HG03159 (cell line): Measurements from ENCODE around the gene BMP5.

Source experiments
- ATAC-seq: cut with Tn5 transposase; IDR thresholded peaks from one replicate; pipeline ENCODE4 v1.9.1; 2021; ENCODE audit warnings: mild to moderate bottlenecking, moderate library complexity; ENCODE audit not compliant: unreplicated experiment

BMP5 gene

GRCh38 chr6:55874316-55874715 lies 1.1 kb downstream of the BMP5 start:
- no peak for ATAC-seq

- no peak for ATAC-seq
These were observed 2.5 kb downstream of the BMP5 start for GRCh38 chr6:55872866-55873265.

GRCh38 chr6:55870181-55870813 lies 5.1 kb downstream of the BMP5 start:
- no peak for ATAC-seq

- ATAC-seq = no peak
These were observed 5.7 kb downstream of the BMP5 start for GRCh38 chr6:55869674-55870073.

GRCh38 chr6:55868771-55869479 lies 6.5 kb downstream of the BMP5 start:
- ATAC-seq = peak; percentile 96

GRCh38 chr6:55868176-55868575 lies 7.2 kb downstream of the BMP5 start:
- no peak for ATAC-seq

GRCh38 chr6:55866128-55866527 lies 9.3 kb downstream of the BMP5 start:
- no peak for ATAC-seq

- no peak for ATAC-seq
These were observed 22.1 kb downstream of the BMP5 start for GRCh38 chr6:55853008-55854001.

- ATAC-seq = no peak
These were observed 34.0 kb downstream of the BMP5 start for GRCh38 chr6:55841341-55841740.

GRCh38 chr6:55839080-55839479 lies 36.3 kb downstream of the BMP5 start:
- no peak for ATAC-seq

- no peak for ATAC-seq
These were observed 38.4 kb downstream of the BMP5 start for GRCh38 chr6:55836945-55837344.

- no peak for ATAC-seq
These were observed 38.9 kb downstream of the BMP5 start for GRCh38 chr6:55836481-55836880.

- no peak for ATAC-seq
These were observed 40.2 kb downstream of the BMP5 start for GRCh38 chr6:55835220-55835619.

- ATAC-seq = peak; percentile 78
These were observed 42.1 kb downstream of the BMP5 start for GRCh38 chr6:55833284-55833683.

GRCh38 chr6:55827818-55828522 lies 47.4 kb downstream of the BMP5 start:
- no peak for ATAC-seq

- no peak for ATAC-seq
These were observed 48.4 kb downstream of the BMP5 start for GRCh38 chr6:55826941-55827340.

- ATAC-seq = no peak
These were observed 49.9 kb downstream of the BMP5 start for GRCh38 chr6:55825402-55826051.

- no peak for ATAC-seq
These were observed 52.6 kb downstream of the BMP5 start for GRCh38 chr6:55822815-55823214.

GRCh38 chr6:55822005-55822404 lies 53.4 kb downstream of the BMP5 start:
- ATAC-seq = no peak

GRCh38 chr6:55820696-55821095 lies 54.7 kb downstream of the BMP5 start:
- ATAC-seq = no peak
